Measurements from ENCODE around the gene ZNF827. TPM values are rescaled to one million over a fixed set of nuclear protein-coding genes. Genes with fewer than 3 reads are reported as not detected.
"Not testable (repeated sequence)": the region's sequence is repeated elsewhere in the genome, so short reads cannot be mapped to it uniquely, and the experiment has no call there.

ZNF827 gene
- total RNA-seq, 1 donor: 20.5 TPM

DNA sequence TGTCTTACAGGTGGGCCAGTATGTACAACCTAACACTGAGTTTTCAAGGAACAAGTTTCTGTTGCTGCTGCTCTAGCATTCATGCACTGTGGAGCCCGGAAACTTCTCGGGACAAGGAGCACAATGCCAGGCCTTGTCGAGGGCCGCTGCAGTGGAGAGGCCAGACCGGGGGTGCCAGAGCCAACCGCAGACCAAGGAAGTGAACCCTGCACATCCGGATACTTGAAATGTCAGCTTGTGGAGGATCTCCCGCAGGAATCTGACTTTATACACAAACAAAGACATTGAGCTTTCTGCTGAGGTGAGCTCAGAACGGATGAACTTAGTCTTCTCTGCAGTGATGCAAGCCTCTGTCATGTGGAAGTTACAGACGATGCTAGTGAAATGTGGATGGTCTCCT is 99.5 kb downstream of the ZNF827 start:
- DNase-seq (ENCODE audit: low read depth in 2 of 3, low spot score in 2 of 3): no peak

GRCh38 chr4:145832384-145832783 is 106.2 kb downstream of the ZNF827 start:
- not testable (repeated sequence) for DNase-seq (ENCODE audit: low read depth in 2 of 3, low spot score in 2 of 3)

- peak in 1 of 3 donors; percentile 62 for DNase-seq (ENCODE audit: low read depth in 2 of 3, low spot score in 2 of 3)
These were observed 107.9 kb downstream of the ZNF827 start for GRCh38 chr4:145830699-145831098.

DNA sequence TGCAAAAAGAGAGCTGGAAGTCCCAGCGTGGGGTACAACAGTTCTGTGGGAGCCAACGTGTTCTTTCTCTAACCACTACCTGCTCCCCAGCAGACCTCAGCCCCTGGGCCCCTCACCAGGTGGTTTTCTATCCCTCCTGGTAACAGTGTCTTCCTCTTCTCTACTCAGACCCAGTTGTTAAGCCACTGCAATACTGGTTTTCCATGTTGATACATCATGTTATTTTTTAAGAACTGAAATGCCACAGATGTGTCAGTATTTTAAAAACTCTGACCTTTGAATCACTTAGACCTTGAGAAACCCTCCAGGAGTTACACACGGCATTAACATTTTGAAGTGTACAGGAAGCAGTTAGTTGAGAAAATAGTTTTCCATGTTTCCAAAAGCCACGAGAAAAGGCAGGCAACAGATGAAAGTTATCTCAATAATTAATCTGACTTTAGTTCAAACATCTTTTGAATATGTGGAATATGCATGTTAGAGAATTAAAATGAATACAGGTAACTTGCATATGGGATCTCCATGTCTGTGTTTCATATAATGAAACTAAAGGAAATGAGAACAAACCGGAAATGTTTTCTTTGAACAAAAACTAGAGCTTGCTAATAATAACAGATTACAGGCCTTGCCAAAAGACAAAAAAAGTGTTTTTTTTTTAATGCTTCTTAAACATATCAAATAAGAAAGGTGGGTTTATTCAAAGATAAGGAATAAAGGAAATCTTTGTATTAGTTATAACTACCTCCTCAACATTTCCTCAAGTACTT is 108.8 kb downstream of the ZNF827 start:
- no peak for DNase-seq (ENCODE audit: low read depth in 2 of 3, low spot score in 2 of 3)

GRCh38 chr4:145828802-145829485 is 109.7 kb downstream of the ZNF827 start:
- DNase-seq (ENCODE audit: low read depth in 2 of 3, low spot score in 2 of 3): no peak

DNA sequence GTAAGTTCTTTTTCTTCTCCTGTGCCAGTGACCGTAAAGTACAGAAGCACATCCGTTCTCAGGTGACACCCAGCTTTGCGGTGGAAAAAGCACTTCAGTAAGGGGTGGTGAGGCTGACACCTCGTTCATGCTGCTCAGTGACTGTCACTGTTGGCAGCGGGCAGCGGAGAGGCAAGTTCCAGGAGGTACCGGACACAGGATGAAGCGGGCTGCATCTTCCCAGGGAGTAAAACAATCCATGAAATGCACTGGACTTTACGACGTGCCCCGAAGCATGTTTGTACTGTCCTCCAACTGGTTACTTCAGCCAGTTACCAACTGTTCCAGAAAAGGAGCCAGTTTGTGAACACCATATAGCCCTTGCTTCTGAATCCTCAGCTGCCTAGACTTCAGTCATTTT is 110.7 kb downstream of the ZNF827 start:
- DNase-seq (ENCODE audit: low read depth in 2 of 3, low spot score in 2 of 3): no peak

DNA sequence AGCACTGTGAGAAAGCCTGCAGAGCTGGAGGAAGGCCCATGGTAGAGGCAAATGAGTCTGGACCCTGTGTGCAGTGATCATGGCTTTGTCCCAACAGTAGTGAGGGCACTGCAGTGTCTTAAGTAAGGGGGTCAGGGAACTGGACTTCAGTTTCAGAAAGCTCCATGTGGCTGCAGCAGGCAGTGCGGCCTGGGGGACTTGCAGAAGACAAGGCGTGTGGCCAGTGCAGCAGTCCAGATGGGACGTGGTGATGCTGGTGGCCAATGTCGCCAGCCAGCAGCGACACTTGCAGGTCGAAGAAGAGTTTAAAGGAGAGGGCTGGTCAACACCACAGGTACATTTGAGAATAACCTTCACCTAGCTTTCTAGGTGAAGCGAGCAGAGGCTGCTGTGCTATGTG is 113.4 kb downstream of the ZNF827 start:
- no peak for DNase-seq (ENCODE audit: low read depth in 2 of 3, low spot score in 2 of 3)

- DNase-seq (ENCODE audit: low read depth in 2 of 3, low spot score in 2 of 3): no peak
These were observed 114.2 kb downstream of the ZNF827 start for GRCh38 chr4:145824463-145824862.

GRCh38 chr4:145823743-145824142 is 114.9 kb downstream of the ZNF827 start:
- no peak for DNase-seq (ENCODE audit: low read depth in 2 of 3, low spot score in 2 of 3)

GRCh38 chr4:145822581-145822980 is 116.0 kb downstream of the ZNF827 start:
- DNase-seq (ENCODE audit: low read depth in 2 of 3, low spot score in 2 of 3): no peak

DNA sequence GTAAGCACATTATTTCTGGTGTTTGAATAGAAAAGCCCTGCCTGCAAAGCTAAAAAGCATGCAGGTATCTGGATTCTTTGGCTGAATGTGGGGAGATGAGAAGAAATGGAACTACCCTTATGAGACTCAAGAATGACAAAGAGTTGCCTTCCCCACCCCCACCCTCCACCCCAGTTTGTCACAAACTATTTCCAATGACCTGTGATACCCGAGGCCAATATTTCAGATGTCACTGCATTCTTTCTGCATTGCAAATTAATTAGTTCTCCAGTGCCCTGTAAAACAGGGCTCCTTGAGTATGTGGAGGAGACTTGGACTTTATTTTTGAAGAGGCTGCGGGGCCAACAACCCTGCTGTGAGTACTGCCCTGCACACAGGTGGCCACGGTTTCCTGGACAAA is 116.4 kb downstream of the ZNF827 start:
- DNase-seq (ENCODE audit: low read depth in 2 of 3, low spot score in 2 of 3): no peak

- no peak for DNase-seq (ENCODE audit: low read depth in 2 of 3, low spot score in 2 of 3)
These were observed 116.9 kb downstream of the ZNF827 start for GRCh38 chr4:145821766-145822165.

GRCh38 chr4:145820407-145820806 is 118.2 kb downstream of the ZNF827 start:
- peak in 1 of 3 donors; percentile 37 for DNase-seq (ENCODE audit: low read depth in 2 of 3, low spot score in 2 of 3)

GRCh38 chr4:145819853-145820181 is 118.8 kb downstream of the ZNF827 start:
- no peak for DNase-seq (ENCODE audit: low read depth in 2 of 3, low spot score in 2 of 3)

GRCh38 chr4:145819101-145819852 is 119.3 kb downstream of the ZNF827 start:
- no peak for DNase-seq (ENCODE audit: low read depth in 2 of 3, low spot score in 2 of 3)

DNA sequence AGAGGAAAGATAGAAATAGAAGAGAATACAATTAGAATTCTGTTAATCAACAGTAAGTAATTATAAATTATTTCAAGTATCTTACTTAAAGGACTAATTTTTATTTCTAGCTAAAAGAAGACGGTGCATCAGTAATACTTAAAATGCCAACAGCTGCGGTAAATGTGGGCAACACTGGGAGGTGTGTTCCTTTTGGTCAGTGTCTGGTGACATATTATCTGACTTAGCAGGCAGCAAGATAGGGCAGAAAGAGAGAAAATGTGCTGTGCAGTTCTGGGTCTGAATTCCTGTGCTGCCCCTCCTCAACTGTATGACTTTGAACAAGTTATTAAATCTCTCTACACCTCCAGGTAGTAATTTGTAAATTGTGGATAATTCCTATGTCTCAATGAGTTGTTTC is 120.6 kb downstream of the ZNF827 start:
- no peak for DNase-seq (ENCODE audit: low read depth in 2 of 3, low spot score in 2 of 3)

DNA sequence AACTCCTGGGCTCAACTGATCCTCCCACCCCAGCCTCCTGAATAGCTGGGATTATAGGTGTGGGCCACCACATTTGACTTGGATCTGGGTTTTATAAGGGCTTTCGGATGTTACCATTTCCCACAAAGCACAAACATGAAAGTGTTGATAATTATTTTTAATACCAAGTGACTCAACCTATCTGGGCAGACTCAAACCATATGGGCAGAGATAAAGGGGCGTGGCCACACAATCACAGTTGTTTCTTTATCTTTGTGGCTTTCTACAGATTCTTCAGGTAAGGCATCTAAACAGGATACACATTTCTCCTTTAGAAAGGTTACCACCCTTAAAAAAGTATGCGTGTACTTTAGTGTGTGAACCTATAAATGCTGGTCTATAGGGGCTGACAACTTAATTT is 122.5 kb downstream of the ZNF827 start:
- no peak for DNase-seq (ENCODE audit: low read depth in 2 of 3, low spot score in 2 of 3)

- no peak for DNase-seq (ENCODE audit: low read depth in 2 of 3, low spot score in 2 of 3)
These were observed 123.0 kb downstream of the ZNF827 start for GRCh38 chr4:145815626-145816025.

GRCh38 chr4:145815027-145815612 is 123.5 kb downstream of the ZNF827 start:
- no peak for DNase-seq (ENCODE audit: low read depth in 2 of 3, low spot score in 2 of 3)

- DNase-seq (ENCODE audit: low read depth in 2 of 3, low spot score in 2 of 3): no peak
These were observed 124.4 kb downstream of the ZNF827 start for GRCh38 chr4:145814246-145814645.

DNA sequence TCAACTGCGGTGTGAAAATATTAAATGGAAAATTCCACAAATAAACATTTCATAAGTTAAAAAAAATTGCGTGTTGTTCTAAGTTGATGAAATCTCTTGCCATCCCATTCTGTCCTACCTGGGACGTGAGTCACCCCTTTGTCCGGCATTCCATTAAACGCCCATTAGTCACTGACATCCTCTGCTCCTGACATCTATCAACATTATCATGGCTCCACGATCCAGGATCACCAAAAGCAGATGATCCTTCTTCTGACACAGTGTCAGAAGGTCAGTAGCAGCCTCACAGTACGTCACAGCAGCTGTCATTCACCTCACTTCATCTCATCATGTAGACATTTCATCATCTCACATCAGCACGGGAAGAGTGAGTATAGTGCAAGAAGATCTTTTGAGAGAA is 125.7 kb downstream of the ZNF827 start:
- DNase-seq (ENCODE audit: low read depth in 2 of 3, low spot score in 2 of 3): no peak
